GM23338 (cell line): ENCODE results near the gene KRTAP10-5. TPM values are rescaled to one million over a fixed set of nuclear protein-coding genes. Genes with fewer than 3 reads are reported as not detected.

Experiments used
- ATAC-seq: fragments of 200-7000 bp; cut with Tn5 transposase; 3 replicates; pipeline ENCODE4 v1.9.1; 2020
- DNase-seq: peaks from one replicate; pipeline ENCODE4 v3.0.0-alpha.2; 2015; ENCODE audit warnings: low spot score
- H2AFZ ChIP-seq: fragments of 200-600 bp; sonication (generic); 2 replicates; pipeline ENCODE4 v1.8.0; 2016; ENCODE audit warnings: antibody characterized with exemption, mild to moderate bottlenecking, moderate library complexity
- H3F3A ChIP-seq: fragments of 200-600 bp; sonication (generic); replicated peaks from 2 replicates; pipeline ENCODE4 v1.8.0; 2017; ENCODE audit warnings: antibody characterized with exemption, mixed run types, low read depth
- H3K27ac ChIP-seq: fragments of 200-600 bp; sonication (generic); 2 replicates; pipeline ENCODE4 v1.6.1; 2016; ENCODE audit warnings: low read depth
- H3K27me3 ChIP-seq: fragments of 200-600 bp; sonication (generic); 2 replicates; pipeline ENCODE4 v1.8.0; 2016; ENCODE audit warnings: mild to moderate bottlenecking, mixed run types, moderate library complexity; ENCODE audit not compliant: insufficient read depth
- H3K36me3 ChIP-seq: fragments of 200-600 bp; sonication (generic); 2 replicates; pipeline ENCODE4 v1.8.0; 2016; ENCODE audit warnings: mild to moderate bottlenecking; ENCODE audit not compliant: insufficient read depth
- H3K4me1 ChIP-seq: fragments of 200-600 bp; sonication (generic); 2 replicates; pipeline ENCODE4 v1.8.0; 2016; ENCODE audit warnings: mild to moderate bottlenecking, moderate library complexity; ENCODE audit not compliant: insufficient read depth
- H3K4me2 ChIP-seq: fragments of 200-600 bp; sonication (generic); 2 replicates; pipeline ENCODE4 v1.7.1; 2017; ENCODE audit warnings: mixed run types
- H3K4me3 ChIP-seq: fragments of 200-600 bp; sonication (generic); 2 replicates; pipeline ENCODE4 v1.6.1; 2016; ENCODE audit warnings: mixed run types
- H3K79me2 ChIP-seq: fragments of 200-600 bp; sonication (generic); replicated peaks from 2 replicates; pipeline ENCODE4 v1.8.0; 2017; ENCODE audit warnings: mild to moderate bottlenecking; ENCODE audit not compliant: insufficient read depth
- H3K9me2 ChIP-seq: fragments of 200-600 bp; sonication (generic); 2 replicates; pipeline ENCODE4 v1.8.0; 2017; ENCODE audit not compliant: insufficient read depth
- H4K20me1 ChIP-seq: fragments of 200-600 bp; sonication (generic); replicated peaks from 2 replicates; pipeline ENCODE4 v1.8.0; 2017; ENCODE audit warnings: mild to moderate bottlenecking; ENCODE audit not compliant: insufficient read depth
- H3K27ac Mint-ChIP-seq: 2 replicates; pipeline ENCODE4 v1.8.0; 2020; ENCODE audit warnings: inconsistent platforms, mild to moderate bottlenecking, moderate library complexity, mixed read lengths
- H3K27me3 Mint-ChIP-seq: 3 replicates; pipeline ENCODE4 v1.8.0; 2022; ENCODE audit warnings: low read depth, mild to moderate bottlenecking, moderate library complexity, mixed read lengths, inconsistent platforms; ENCODE audit not compliant: insufficient read depth, poor library complexity
- H3K36me3 Mint-ChIP-seq: 3 replicates; pipeline ENCODE4 v1.8.0; 2021; ENCODE audit warnings: low read depth, mild to moderate bottlenecking, inconsistent platforms, moderate library complexity, mixed read lengths
- H3K4me1 Mint-ChIP-seq: 3 replicates; pipeline ENCODE4 v1.8.0; 2020; ENCODE audit warnings: mild to moderate bottlenecking, inconsistent platforms, mixed read lengths
- H3K4me3 Mint-ChIP-seq: 3 replicates; pipeline ENCODE4 v1.8.0; 2021; ENCODE audit warnings: moderate library complexity, mild to moderate bottlenecking, inconsistent platforms, mixed read lengths
- H3K9me3 Mint-ChIP-seq: 3 replicates; pipeline ENCODE4 v1.8.0; 2020; ENCODE audit warnings: moderate library complexity, mild to moderate bottlenecking, inconsistent platforms, mixed read lengths
- CREB1 ChIP-seq: fragments of 250-450 bp; sonication (Bioruptor Pico); IDR thresholded peaks from 2 replicates; pipeline ENCODE4 v1.5.0; 2020; ENCODE audit warnings: low read depth, mild to moderate bottlenecking, moderate library complexity
- EZH2 ChIP-seq: fragments of 200-600 bp; sonication (generic); IDR thresholded peaks from one replicate; pipeline ENCODE4 v1.8.0; 2017; ENCODE audit warnings: antibody characterized with exemption, mild to moderate bottlenecking, low read depth; ENCODE audit not compliant: unreplicated experiment
- EZH2phosphoT487 ChIP-seq: fragments of 200-600 bp; sonication (generic); IDR thresholded peaks from one replicate; pipeline ENCODE4 v1.8.1; 2018; ENCODE audit warnings: antibody characterized with exemption; ENCODE audit not compliant: unreplicated experiment
- JUNB ChIP-seq: IDR thresholded peaks from one replicate; pipeline ENCODE4 v1.6.1; 2016; ENCODE audit warnings: antibody characterized with exemption; ENCODE audit not compliant: unreplicated experiment
- NANOG ChIP-seq: IDR thresholded peaks from 2 replicates; pipeline ENCODE4 v1.6.1; 2016; ENCODE audit warnings: antibody characterized with exemption, borderline replicate concordance
- POLR2AphosphoS5 ChIP-seq: IDR thresholded peaks from 2 replicates; pipeline ENCODE4 v1.6.1; 2016; ENCODE audit warnings: antibody characterized with exemption, low read depth
- STAT1 ChIP-seq: IDR thresholded peaks from one replicate; pipeline ENCODE4 v1.6.1; 2016; ENCODE audit warnings: antibody characterized with exemption; ENCODE audit not compliant: unreplicated experiment
- ZNF114 ChIP-seq: fragments of 250-450 bp; sonication (Bioruptor Pico); IDR thresholded peaks from 2 replicates; pipeline ENCODE4 v1.5.0; 2020; ENCODE audit warnings: mild to moderate bottlenecking, moderate library complexity
- ZNF331 ChIP-seq: fragments of 250-450 bp; sonication (Bioruptor Pico); IDR thresholded peaks from 2 replicates; pipeline ENCODE4 v1.5.0; 2020; ENCODE audit warnings: low read depth, mild to moderate bottlenecking, moderate library complexity
- polyA plus RNA-seq: library from polyadenylated mRNA; unstranded; fragments of >200 nt; fragmentation: Nextera tagmentation; extraction: Ambion mirVana; gene quantifications from 2 replicates; pipeline ENCODE4 v1.2.1, GENCODE V29; 2016
- total RNA-seq: library from RNA; depleted of rRNA; stranded (reverse); fragments of >200 nt; shearing (Covaris generic); gene quantifications from 2 replicates; pipeline ENCODE4 v1.2.3, GENCODE V29; 2014
- TF ChIP-seq, protein P1 (sequence below): IDR thresholded peaks from 2 replicates; pipeline ENCODE4 v1.6.1; 2016; ENCODE audit warnings: antibody characterized with exemption
- TF ChIP-seq, protein P2 (sequence below): fragments of 250-450 bp; sonication (Bioruptor Pico); IDR thresholded peaks from 2 replicates; pipeline ENCODE4 v1.5.0; 2020; ENCODE audit warnings: mild to moderate bottlenecking, moderate library complexity
- TF ChIP-seq, protein P3 (sequence below): IDR thresholded peaks from one replicate; pipeline ENCODE4 v1.6.1; 2018; ENCODE audit warnings: antibody characterized with exemption; ENCODE audit not compliant: unreplicated experiment
- TF ChIP-seq, protein P4 (sequence below), 2 experiments: fragments of 200-600 bp in 1 of 2; sonication (generic) in 1 of 2; conservative IDR thresholded peaks; 2 replicates each; pipeline versions ENCODE4 v1.5.1 to v1.6.1; 2016 to 2017; ENCODE audit warnings: antibody characterized with exemption in 2 of 2, low read depth in 2 of 2, mild to moderate bottlenecking in 2 of 2, moderate library complexity in 1 of 2

KRTAP10-5 gene
- total and polyA plus RNA-seq, 2 experiments from 2014 or later, result not detected

DNA sequence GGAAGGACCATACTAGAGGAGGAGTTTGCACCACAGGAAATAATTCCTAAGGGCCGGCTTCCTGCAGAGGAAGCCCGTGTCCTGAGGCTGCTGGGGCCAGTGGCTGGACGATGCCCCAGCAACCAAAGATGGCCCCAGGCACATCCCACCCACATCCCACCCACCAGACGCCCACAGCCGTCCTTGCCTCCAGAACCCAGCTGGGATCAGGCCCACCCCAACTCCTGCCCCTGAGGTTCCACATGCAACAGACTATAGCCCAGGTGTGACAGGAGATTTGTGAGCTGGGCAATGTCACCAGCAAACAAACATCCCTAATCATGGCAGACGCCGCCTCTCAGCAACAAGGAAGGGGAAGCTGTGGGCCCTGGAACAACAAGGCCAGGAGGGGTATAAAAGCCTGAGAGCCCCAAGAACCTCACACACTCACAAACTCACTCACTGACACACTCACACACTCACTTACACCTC is 46.3 kb upstream of the KRTAP10-5 start, which contains the start of gene KRTAP10-9:
Gene KRTAP10-9 (plus strand): TSS at position 421 of the 471 bp plus-strand sequence. CDS start 79 bp downstream, outside the sequence.
- no peaks in the 10 kb centered on the region for H3K4me1 Mint-ChIP-seq
- H3K4me3 Mint-ChIP-seq, result no peak within 1 kb of the TSS
- Histone ChIP-seq H2AFZ (no peak within 1 kb of the TSS), H3K79me2 (no peaks in the 10 kb centered on the region), H3K4me1 (no peaks in the 10 kb centered on the region), H4K20me1 (no peaks in the 10 kb centered on the region), H3K4me3 (no peak within 1 kb of the TSS), H3K9me2 (no peaks in the 10 kb centered on the region), H3K36me3 (no peaks in the 10 kb centered on the region; the same call in 1 of the 2 replicates), H3F3A (no peaks in the 10 kb centered on the region), H3K27me3 (no peaks in the 10 kb centered on the region), H3K27ac (no peak within 1 kb of the TSS), H3K4me2 (no peak within 1 kb of the TSS)
- H3K9me3 Mint-ChIP-seq, result peaks cover 42% of the 10 kb centered on the region
- no peak for DNase-seq
- ATAC-seq, result no peak
- TF ChIP-seq NANOG, result no peak
- no peak for TF ChIP-seq POLR2AphosphoS5
- no peak for TF ChIP-seq ZNF331 (CRISPR knock-in tag)
- no peak for TF ChIP-seq CREB1
- TF ChIP-seq STAT1, result no peak
- no peak for TF ChIP-seq EZH2
- TF ChIP-seq ZNF114 (CRISPR knock-in tag), result no peak
- TF ChIP-seq, protein P1, sequence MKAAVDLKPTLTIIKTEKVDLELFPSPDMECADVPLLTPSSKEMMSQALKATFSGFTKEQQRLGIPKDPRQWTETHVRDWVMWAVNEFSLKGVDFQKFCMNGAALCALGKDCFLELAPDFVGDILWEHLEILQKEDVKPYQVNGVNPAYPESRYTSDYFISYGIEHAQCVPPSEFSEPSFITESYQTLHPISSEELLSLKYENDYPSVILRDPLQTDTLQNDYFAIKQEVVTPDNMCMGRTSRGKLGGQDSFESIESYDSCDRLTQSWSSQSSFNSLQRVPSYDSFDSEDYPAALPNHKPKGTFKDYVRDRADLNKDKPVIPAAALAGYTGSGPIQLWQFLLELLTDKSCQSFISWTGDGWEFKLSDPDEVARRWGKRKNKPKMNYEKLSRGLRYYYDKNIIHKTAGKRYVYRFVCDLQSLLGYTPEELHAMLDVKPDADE, result no peak
- no peak for TF ChIP-seq JUNB
- TF ChIP-seq, protein P2, sequence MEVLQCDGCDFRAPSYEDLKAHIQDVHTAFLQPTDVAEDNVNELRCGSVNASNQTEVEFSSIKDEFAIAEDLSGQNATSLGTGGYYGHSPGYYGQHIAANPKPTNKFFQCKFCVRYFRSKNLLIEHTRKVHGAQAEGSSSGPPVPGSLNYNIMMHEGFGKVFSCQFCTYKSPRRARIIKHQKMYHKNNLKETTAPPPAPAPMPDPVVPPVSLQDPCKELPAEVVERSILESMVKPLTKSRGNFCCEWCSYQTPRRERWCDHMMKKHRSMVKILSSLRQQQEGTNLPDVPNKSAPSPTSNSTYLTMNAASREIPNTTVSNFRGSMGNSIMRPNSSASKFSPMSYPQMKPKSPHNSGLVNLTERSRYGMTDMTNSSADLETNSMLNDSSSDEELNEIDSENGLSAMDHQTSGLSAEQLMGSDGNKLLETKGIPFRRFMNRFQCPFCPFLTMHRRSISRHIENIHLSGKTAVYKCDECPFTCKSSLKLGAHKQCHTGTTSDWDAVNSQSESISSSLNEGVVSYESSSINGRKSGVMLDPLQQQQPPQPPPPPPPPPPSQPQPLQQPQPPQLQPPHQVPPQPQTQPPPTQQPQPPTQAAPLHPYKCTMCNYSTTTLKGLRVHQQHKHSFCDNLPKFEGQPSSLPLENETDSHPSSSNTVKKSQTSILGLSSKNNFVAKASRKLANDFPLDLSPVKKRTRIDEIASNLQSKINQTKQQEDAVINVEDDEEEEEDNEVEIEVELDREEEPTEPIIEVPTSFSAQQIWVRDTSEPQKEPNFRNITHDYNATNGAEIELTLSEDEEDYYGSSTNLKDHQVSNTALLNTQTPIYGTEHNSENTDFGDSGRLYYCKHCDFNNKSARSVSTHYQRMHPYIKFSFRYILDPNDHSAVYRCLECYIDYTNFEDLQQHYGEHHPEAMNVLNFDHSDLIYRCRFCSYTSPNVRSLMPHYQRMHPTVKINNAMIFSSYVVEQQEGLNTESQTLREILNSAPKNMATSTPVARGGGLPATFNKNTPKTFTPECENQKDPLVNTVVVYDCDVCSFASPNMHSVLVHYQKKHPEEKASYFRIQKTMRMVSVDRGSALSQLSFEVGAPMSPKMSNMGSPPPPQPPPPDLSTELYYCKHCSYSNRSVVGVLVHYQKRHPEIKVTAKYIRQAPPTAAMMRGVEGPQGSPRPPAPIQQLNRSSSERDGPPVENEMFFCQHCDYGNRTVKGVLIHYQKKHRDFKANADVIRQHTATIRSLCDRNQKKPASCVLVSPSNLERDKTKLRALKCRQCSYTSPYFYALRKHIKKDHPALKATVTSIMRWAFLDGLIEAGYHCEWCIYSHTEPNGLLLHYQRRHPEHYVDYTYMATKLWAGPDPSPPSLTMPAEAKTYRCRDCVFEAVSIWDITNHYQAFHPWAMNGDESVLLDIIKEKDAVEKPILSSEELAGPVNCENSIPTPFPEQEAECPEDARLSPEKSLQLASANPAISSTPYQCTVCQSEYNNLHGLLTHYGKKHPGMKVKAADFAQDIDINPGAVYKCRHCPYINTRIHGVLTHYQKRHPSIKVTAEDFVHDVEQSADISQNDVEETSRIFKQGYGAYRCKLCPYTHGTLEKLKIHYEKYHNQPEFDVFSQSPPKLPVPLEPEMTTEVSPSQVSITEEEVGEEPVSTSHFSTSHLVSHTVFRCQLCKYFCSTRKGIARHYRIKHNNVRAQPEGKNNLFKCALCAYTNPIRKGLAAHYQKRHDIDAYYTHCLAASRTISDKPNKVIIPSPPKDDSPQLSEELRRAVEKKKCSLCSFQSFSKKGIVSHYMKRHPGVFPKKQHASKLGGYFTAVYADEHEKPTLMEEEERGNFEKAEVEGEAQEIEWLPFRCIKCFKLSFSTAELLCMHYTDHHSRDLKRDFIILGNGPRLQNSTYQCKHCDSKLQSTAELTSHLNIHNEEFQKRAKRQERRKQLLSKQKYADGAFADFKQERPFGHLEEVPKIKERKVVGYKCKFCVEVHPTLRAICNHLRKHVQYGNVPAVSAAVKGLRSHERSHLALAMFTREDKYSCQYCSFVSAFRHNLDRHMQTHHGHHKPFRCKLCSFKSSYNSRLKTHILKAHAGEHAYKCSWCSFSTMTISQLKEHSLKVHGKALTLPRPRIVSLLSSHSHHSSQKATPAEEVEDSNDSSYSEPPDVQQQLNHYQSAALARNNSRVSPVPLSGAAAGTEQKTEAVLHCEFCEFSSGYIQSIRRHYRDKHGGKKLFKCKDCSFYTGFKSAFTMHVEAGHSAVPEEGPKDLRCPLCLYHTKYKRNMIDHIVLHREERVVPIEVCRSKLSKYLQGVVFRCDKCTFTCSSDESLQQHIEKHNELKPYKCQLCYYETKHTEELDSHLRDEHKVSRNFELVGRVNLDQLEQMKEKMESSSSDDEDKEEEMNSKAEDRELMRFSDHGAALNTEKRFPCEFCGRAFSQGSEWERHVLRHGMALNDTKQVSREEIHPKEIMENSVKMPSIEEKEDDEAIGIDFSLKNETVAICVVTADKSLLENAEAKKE (CRISPR knock-in tag), result no peak
- TF ChIP-seq EZH2phosphoT487, result no peak
- TF ChIP-seq, protein P3, sequence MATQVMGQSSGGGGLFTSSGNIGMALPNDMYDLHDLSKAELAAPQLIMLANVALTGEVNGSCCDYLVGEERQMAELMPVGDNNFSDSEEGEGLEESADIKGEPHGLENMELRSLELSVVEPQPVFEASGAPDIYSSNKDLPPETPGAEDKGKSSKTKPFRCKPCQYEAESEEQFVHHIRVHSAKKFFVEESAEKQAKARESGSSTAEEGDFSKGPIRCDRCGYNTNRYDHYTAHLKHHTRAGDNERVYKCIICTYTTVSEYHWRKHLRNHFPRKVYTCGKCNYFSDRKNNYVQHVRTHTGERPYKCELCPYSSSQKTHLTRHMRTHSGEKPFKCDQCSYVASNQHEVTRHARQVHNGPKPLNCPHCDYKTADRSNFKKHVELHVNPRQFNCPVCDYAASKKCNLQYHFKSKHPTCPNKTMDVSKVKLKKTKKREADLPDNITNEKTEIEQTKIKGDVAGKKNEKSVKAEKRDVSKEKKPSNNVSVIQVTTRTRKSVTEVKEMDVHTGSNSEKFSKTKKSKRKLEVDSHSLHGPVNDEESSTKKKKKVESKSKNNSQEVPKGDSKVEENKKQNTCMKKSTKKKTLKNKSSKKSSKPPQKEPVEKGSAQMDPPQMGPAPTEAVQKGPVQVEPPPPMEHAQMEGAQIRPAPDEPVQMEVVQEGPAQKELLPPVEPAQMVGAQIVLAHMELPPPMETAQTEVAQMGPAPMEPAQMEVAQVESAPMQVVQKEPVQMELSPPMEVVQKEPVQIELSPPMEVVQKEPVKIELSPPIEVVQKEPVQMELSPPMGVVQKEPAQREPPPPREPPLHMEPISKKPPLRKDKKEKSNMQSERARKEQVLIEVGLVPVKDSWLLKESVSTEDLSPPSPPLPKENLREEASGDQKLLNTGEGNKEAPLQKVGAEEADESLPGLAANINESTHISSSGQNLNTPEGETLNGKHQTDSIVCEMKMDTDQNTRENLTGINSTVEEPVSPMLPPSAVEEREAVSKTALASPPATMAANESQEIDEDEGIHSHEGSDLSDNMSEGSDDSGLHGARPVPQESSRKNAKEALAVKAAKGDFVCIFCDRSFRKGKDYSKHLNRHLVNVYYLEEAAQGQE, result no peak
- TF ChIP-seq, protein P4, sequence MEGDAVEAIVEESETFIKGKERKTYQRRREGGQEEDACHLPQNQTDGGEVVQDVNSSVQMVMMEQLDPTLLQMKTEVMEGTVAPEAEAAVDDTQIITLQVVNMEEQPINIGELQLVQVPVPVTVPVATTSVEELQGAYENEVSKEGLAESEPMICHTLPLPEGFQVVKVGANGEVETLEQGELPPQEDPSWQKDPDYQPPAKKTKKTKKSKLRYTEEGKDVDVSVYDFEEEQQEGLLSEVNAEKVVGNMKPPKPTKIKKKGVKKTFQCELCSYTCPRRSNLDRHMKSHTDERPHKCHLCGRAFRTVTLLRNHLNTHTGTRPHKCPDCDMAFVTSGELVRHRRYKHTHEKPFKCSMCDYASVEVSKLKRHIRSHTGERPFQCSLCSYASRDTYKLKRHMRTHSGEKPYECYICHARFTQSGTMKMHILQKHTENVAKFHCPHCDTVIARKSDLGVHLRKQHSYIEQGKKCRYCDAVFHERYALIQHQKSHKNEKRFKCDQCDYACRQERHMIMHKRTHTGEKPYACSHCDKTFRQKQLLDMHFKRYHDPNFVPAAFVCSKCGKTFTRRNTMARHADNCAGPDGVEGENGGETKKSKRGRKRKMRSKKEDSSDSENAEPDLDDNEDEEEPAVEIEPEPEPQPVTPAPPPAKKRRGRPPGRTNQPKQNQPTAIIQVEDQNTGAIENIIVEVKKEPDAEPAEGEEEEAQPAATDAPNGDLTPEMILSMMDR (conservative IDR thresholded peaks at IDR 0.05; ENCODE audit: low read depth in 2 of 2), result no peak
- no peak within 1 kb of the TSS for H3K27ac Mint-ChIP-seq
- H3K36me3 Mint-ChIP-seq, result peaks cover 22% of the 10 kb centered on the region
- H3K27me3 Mint-ChIP-seq, result peaks cover 7% of the 10 kb centered on the region
